Endothelial cell of umbilical vein (primary cell): Measurements from ENCODE around the gene ATP8B3. TPM values are rescaled to one million over a fixed set of nuclear protein-coding genes. Genes with fewer than 3 reads are reported as not detected.
A peak's percentile ranks its signal among the peaks of the same experiment; 100 is the strongest.

Source experiments
- BruUV-seq: library from RNA; stranded (reverse); fragments of 400-500 nt; replicated peaks from 2 replicates; lab custom pipeline; 2021; lab: Mats Ljungman, UMichigan
- CTCF ChIA-PET: fragments of 300-600, 350-600 bp; sonication (Branson Sonifier 250); formaldehyde crosslinking; loops from one replicate; lab custom pipeline; 2021; ENCODE audit warnings: antibody characterized with exemption, inconsistent platforms; lab: Charles Lee
- POLR2A ChIA-PET: fragments of 300-600, 350-600 bp; sonication (Branson Sonifier 250); formaldehyde crosslinking; loops from one replicate; lab custom pipeline; 2021; ENCODE audit warnings: antibody characterized with exemption, inconsistent platforms; lab: Charles Lee
- DNase-seq: peaks from one replicate; pipeline ENCODE4 v3.0.0-alpha.2; 2011; ENCODE audit warnings: low read depth, low spot score
- FAIRE-seq: peaks from 2 replicates; lab custom pipeline; 2011; peaks lifted over from hg19 to GRCh38; lab: Jason Lieb, UNC
- H2AFZ ChIP-seq: 2 replicates; pipeline ENCODE4 v1.6.0; 2012; ENCODE audit warnings: low read depth, low read length, control low read depth, inconsistent platforms
- H3K27ac ChIP-seq: 2 replicates; pipeline ENCODE4 v1.5.1; 2011; ENCODE audit warnings: low read depth, mild to moderate bottlenecking, control low read depth, low read length, moderate library complexity; ENCODE audit not compliant: insufficient read depth
- H3K27me3 ChIP-seq, 2 experiments: 2 replicates each; pipeline versions ENCODE4 v1.6.0 to v1.6.1; 2011; ENCODE audit warnings: low read length in 2 of 2, mixed read lengths in 1 of 2; ENCODE audit not compliant: control insufficient read depth in 2 of 2, insufficient read depth in 2 of 2
- H3K36me3 ChIP-seq, 2 experiments: 2 replicates in 1 of 2; 3 replicates in 1 of 2; pipeline ENCODE4 v1.5.1; 2011; ENCODE audit warnings: low read length in 2 of 2, mild to moderate bottlenecking in 1 of 2, moderate library complexity in 1 of 2; ENCODE audit not compliant: control insufficient read depth in 2 of 2, insufficient read depth in 2 of 2; ENCODE audit errors: extremely low read depth in 1 of 2
- H3K4me1 ChIP-seq: 3 replicates; pipeline ENCODE4 v1.5.1; 2011; ENCODE audit warnings: mild to moderate bottlenecking, low read length; ENCODE audit not compliant: control insufficient read depth, insufficient read depth; ENCODE audit errors: extremely low read depth
- H3K4me2 ChIP-seq: 2 replicates; pipeline ENCODE4 v1.6.1; 2011; ENCODE audit warnings: low read length, control low read depth, mixed read lengths; ENCODE audit not compliant: insufficient read depth
- H3K4me3 ChIP-seq, 3 experiments: fragments of 200-600 bp in 1 of 3; sonication (generic), shearing (Covaris generic) in 1 of 3; replicated peaks in 1 of 3; 2 replicates each; pipeline ENCODE4 v1.5.1; 2011 to 2016; ENCODE audit warnings: control low read depth in 3 of 3, low read length in 3 of 3, mild to moderate bottlenecking in 2 of 3, inconsistent platforms in 1 of 3, low read depth in 1 of 3, moderate library complexity in 1 of 3; ENCODE audit not compliant: insufficient read depth in 1 of 3
- H3K79me2 ChIP-seq: 2 replicates; pipeline ENCODE4 v1.6.0; 2012; ENCODE audit warnings: low read length, inconsistent platforms; ENCODE audit not compliant: control insufficient read depth, insufficient read depth
- H3K9ac ChIP-seq: replicated peaks from 2 replicates; pipeline ENCODE3; 2011; ENCODE audit warnings: low read length, control low read depth; ENCODE audit not compliant: insufficient read depth; ENCODE audit errors: extremely low read depth
- H3K9me1 ChIP-seq: replicated peaks from 3 replicates; pipeline ENCODE4 v1.6.0; 2011; ENCODE audit warnings: mild to moderate bottlenecking, low read length; ENCODE audit not compliant: control insufficient read depth, insufficient read depth; ENCODE audit errors: extremely low read depth
- H3K9me3 ChIP-seq: replicated peaks from 2 replicates; pipeline ENCODE4 v1.5.1; 2012; ENCODE audit warnings: low read length, inconsistent platforms; ENCODE audit not compliant: control insufficient read depth, insufficient read depth
- H4K20me1 ChIP-seq: replicated peaks from 2 replicates; pipeline ENCODE3; 2011; ENCODE audit warnings: mild to moderate bottlenecking, low read length; ENCODE audit not compliant: control insufficient read depth, insufficient read depth; ENCODE audit errors: extremely low read depth
- CTCF ChIP-seq, 2 donors: IDR thresholded peaks; 1 replicate in 1 of 2; 2 replicates in 1 of 2; pipeline ENCODE4 v1.5.1; 2011; ENCODE audit warnings: low read length in 2 of 2, mild to moderate bottlenecking in 2 of 2, moderate library complexity in 2 of 2, control low read depth in 1 of 2, inconsistent platforms in 1 of 2, low read depth in 1 of 2; ENCODE audit not compliant: insufficient read depth in 1 of 2; ENCODE audit errors: extremely low read depth in 1 of 2
- EZH2 ChIP-seq: IDR thresholded peaks from 2 replicates; pipeline ENCODE4 v1.6.1; 2012; ENCODE audit warnings: borderline replicate concordance, low read depth, mild to moderate bottlenecking, moderate library complexity, low read length, inconsistent platforms; ENCODE audit not compliant: severe bottlenecking
- MYC ChIP-seq: IDR thresholded peaks from one replicate; pipeline ENCODE4 v1.6.1; 2011; ENCODE audit warnings: mild to moderate bottlenecking, low read depth, low read length
- dilution Hi-C: fragments of 300-500 bp; cut with MboI; formaldehyde crosslinking; loops from one replicate; pipeline ENCODE4 v1.15.0; 2019; ENCODE audit warnings: low sequenced_read_pairs; ENCODE audit not compliant: extremely low pct_ligation_motif_present
- intact Hi-C: fragments of 100-400 bp; cut with micrococcal nuclease; formaldehyde crosslinking; loops from one replicate; pipeline ENCODE4 v1.10.0; 2022
- polyA plus RNA-seq, 4 experiments: library from polyadenylated mRNA; depleted of rRNA in 3 of 4; stranded (reverse) in 3 of 4; unstranded in 1 of 4; fragments of >200 nt; gene quantifications; 2 replicates each; pipeline versions ENCODE4 v1.2.1 to v1.2.3, GENCODE V29; 2011 to 2012; ENCODE audit warnings: missing spikeins in 1 of 4
- total RNA-seq: library from RNA; stranded (reverse); gene quantifications from 2 replicates; pipeline ENCODE4 v1.2.3, GENCODE V29; 2021

Gene ATP8B3
- total and polyA plus RNA-seq, 2 donors (not counting 3 experiments of a cell fraction or from before 2014, with no cell fraction given): 1.1 to 7.3 TPM

- H3K36me3 ChIP-seq: no peaks in the 10 kb centered on the region
- no peak overlapping the region for H2AFZ ChIP-seq
- ChIA-PET CTCF (interaction anchor here (1.4 to 1.6 kb wide), 2 partner anchors 50 to 230 kb away, joined by 4 to 8 read pairs; no protein-coding TSS in a partner anchor), POLR2A (no interaction called here)
- DNase-seq: no peak
- no peaks in the 10 kb centered on the region for H3K9me3 ChIP-seq
- peaks cover 28 to 34% of the 10 kb centered on the region in 2 experiments for H3K27me3 ChIP-seq
- no peak overlapping the region for H3K4me2 ChIP-seq
- dilution Hi-C loops (no loop called here), intact Hi-C loops (loop anchor here (1.0 to 5.0 kb wide), 2 partner anchors 19 to 36 kb away; partner anchors contain the start of gene ATP8B3)
- H3K4me3 ChIP-seq: no peak overlapping the region
- no peaks in the 10 kb centered on the region for H3K9me1 ChIP-seq
- BruUV-seq: no TSS peak
- no peaks in the 10 kb centered on the region for H4K20me1 ChIP-seq
- H3K79me2 ChIP-seq: no peaks in the 10 kb centered on the region
- no peak for FAIRE-seq
- H3K4me1 ChIP-seq: no peaks in the 10 kb centered on the region
- TF ChIP-seq MYC: no peak
- peak; percentile 89 for TF ChIP-seq EZH2
- H3K9ac ChIP-seq: no peak overlapping the region
- H3K27ac ChIP-seq: no peak overlapping the region
Measured at GRCh38 chr19:1775951-1776605, 36.0 kb downstream of the ATP8B3 start.

GRCh38 chr19:1774989-1775772 lies 36.9 kb downstream of the ATP8B3 start:
- Histone ChIP-seq H3K27ac (no peak overlapping the region), H3K9me3 (no peaks in the 10 kb centered on the region), H3K9me1 (no peaks in the 10 kb centered on the region), H3K79me2 (no peaks in the 10 kb centered on the region), H2AFZ (no peak overlapping the region), H4K20me1 (no peaks in the 10 kb centered on the region), H3K27me3 (peaks cover 28 to 34% of the 10 kb centered on the region in 2 experiments), H3K4me3 (no peak overlapping the region), H3K9ac (no peak overlapping the region), H3K4me2 (no peak overlapping the region), H3K36me3 (no peaks in the 10 kb centered on the region), H3K4me1 (no peaks in the 10 kb centered on the region)
- ChIA-PET POLR2A (no interaction called here), CTCF (interaction anchor here (0.6 to 1.0 kb wide), 2 partner anchors 19 to 103 kb away, joined by 4 to 5 read pairs; no protein-coding TSS in a partner anchor)
- no TSS peak for BruUV-seq
- DNase-seq: no peak
- FAIRE-seq: no peak
- TF ChIP-seq EZH2 (no peak), CTCF (IDR thresholded peaks at IDR 0.05; ENCODE audit: extremely low read depth in 1 of 2, insufficient read depth in 1 of 2, low read depth in 1 of 2, low read length in 2 of 2) (peak; percentile 39 to 64)
- dilution Hi-C loops (no loop called here), intact Hi-C loops (loop anchor here (1.0 to 5.0 kb wide), 2 partner anchors 20 to 37 kb away; partner anchors contain the start of gene ATP8B3)
